ENCODE results near the gene ADRA1B. TPM values are rescaled to one million over a fixed set of nuclear protein-coding genes. Genes with fewer than 3 reads are reported as not detected.

ADRA1B gene
- total and polyA plus RNA-seq, 2 donors (not counting 3 experiments of a cell fraction or from before 2014, with no cell fraction given), result 0.77 TPM; not detected in 1

DNA sequence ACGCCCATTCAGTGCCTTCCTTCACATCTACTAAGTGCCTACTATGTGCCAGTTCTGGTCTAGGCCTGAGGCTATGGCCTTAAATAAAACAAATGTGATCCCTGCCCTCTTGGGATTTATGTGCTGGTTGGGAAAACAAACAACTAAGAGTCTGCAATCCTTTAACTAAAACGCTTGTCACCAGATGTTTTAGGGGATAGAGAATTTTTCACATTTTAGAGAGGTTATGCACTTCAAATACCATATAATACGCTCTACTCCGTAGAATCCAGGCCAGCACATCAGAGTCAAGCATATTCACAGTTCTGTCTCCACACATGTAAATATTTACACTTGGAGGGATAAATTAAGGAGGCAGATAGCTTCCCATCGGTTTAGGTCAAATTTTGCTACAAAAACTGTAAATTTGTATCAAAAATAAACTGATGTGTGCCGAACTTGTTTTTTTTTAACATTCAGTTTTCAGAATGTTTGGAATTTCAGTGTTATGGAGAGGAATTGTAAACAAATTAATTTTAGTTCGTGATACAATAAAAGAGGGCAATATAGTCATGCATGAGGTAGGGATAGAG, 22.0 kb upstream of the ADRA1B start:
- no TSS peak for BruUV-seq (replicated peaks)
- CTCF ChIA-PET, result no interaction called here
- no peak overlapping the region for H2AFZ ChIP-seq (ENCODE audit: low read depth, low read length)
- intact Hi-C loops (cut with micrococcal nuclease), result no loop called here
- H3K9ac ChIP-seq (replicated peaks; ENCODE audit: extremely low read depth, insufficient read depth, low read length), result no peak overlapping the region
- FAIRE-seq (no peak), DNase-seq (ENCODE audit: low read depth, low spot score) (no peak)
- H3K9me3 ChIP-seq (replicated peaks; ENCODE audit: control insufficient read depth, insufficient read depth, low read length), result no peaks in the 10 kb centered on the region
- H3K4me2 ChIP-seq (ENCODE audit: insufficient read depth, low read length), result no peak overlapping the region
- no peaks in the 10 kb centered on the region for H3K79me2 ChIP-seq (ENCODE audit: control insufficient read depth, insufficient read depth, low read length)
- POLR2A ChIA-PET, result no interaction called here
- peaks cover 0 to under 1% of the 10 kb centered on the region in 2 experiments for H3K27me3 ChIP-seq (ENCODE audit: control insufficient read depth in 2 of 2, insufficient read depth in 2 of 2, low read length in 2 of 2)
- H3K4me3 ChIP-seq (replicated peaks in 1 of 3; ENCODE audit: insufficient read depth in 1 of 3, low read depth in 1 of 3, low read length in 3 of 3), result no peak overlapping the region
- H3K27ac ChIP-seq (ENCODE audit: insufficient read depth, low read depth, low read length), result no peak overlapping the region
- dilution Hi-C loops (cut with MboI; ENCODE audit: extremely low pct_ligation_motif_present, low sequenced_read_pairs), result no loop called here
- H3K9me1 ChIP-seq (replicated peaks; ENCODE audit: control insufficient read depth, extremely low read depth, insufficient read depth, low read length), result no peaks in the 10 kb centered on the region
- no peaks in the 10 kb centered on the region for H3K36me3 ChIP-seq (ENCODE audit: control insufficient read depth in 2 of 2, extremely low read depth in 1 of 2, insufficient read depth in 2 of 2, low read length in 2 of 2)
- H4K20me1 ChIP-seq (replicated peaks; ENCODE audit: control insufficient read depth, extremely low read depth, insufficient read depth, low read length), result no peaks in the 10 kb centered on the region
- TF ChIP-seq, protein P1, sequence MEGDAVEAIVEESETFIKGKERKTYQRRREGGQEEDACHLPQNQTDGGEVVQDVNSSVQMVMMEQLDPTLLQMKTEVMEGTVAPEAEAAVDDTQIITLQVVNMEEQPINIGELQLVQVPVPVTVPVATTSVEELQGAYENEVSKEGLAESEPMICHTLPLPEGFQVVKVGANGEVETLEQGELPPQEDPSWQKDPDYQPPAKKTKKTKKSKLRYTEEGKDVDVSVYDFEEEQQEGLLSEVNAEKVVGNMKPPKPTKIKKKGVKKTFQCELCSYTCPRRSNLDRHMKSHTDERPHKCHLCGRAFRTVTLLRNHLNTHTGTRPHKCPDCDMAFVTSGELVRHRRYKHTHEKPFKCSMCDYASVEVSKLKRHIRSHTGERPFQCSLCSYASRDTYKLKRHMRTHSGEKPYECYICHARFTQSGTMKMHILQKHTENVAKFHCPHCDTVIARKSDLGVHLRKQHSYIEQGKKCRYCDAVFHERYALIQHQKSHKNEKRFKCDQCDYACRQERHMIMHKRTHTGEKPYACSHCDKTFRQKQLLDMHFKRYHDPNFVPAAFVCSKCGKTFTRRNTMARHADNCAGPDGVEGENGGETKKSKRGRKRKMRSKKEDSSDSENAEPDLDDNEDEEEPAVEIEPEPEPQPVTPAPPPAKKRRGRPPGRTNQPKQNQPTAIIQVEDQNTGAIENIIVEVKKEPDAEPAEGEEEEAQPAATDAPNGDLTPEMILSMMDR (IDR thresholded peaks at IDR 0.05; ENCODE audit: extremely low read depth in 1 of 2, insufficient read depth in 1 of 2, low read depth in 1 of 2, low read length in 2 of 2), result no peak
- TF ChIP-seq GATA2 (IDR thresholded peaks at IDR 0.05; ENCODE audit: insufficient read depth, insufficient read length, low read depth, low read length), result no peak
- no peak for TF ChIP-seq POLR2A (IDR thresholded peaks at IDR 0.05; ENCODE audit: low read depth, low read length)
- TF ChIP-seq EZH2 (IDR thresholded peaks at IDR 0.05; ENCODE audit: borderline replicate concordance, low read depth, low read length, severe bottlenecking), result no peak
- no peak for TF ChIP-seq POLR2AphosphoS5 (IDR thresholded peaks at IDR 0.05; ENCODE audit: insufficient read depth, low read depth, low read length)
- TF ChIP-seq MYC (IDR thresholded peaks at IDR 0.05; ENCODE audit: low read depth, low read length), result no peak
- no peak for TF ChIP-seq JUN (IDR thresholded peaks at IDR 0.05; ENCODE audit: borderline replicate concordance, insufficient read depth, insufficient read length, low read depth)
- TF ChIP-seq FOS (IDR thresholded peaks at IDR 0.05; ENCODE audit: borderline replicate concordance, insufficient read depth, low read length), result no peak
- TF ChIP-seq, protein P2, sequence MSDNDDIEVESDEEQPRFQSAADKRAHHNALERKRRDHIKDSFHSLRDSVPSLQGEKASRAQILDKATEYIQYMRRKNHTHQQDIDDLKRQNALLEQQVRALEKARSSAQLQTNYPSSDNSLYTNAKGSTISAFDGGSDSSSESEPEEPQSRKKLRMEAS (IDR thresholded peaks at IDR 0.05; ENCODE audit: insufficient read depth, insufficient read length), result no peak
- H3K4me1 ChIP-seq (ENCODE audit: control insufficient read depth, extremely low read depth, insufficient read depth, low read length), result no peaks in the 10 kb centered on the region
